ENCODE measurements around the gene PLPP7.

PLPP7 gene

GRCh38 chr9:131280660-131281059 is 8.9 kb upstream of the PLPP7 start:
- no peak for TF ChIP-seq CTCF (IDR thresholded peaks at IDR 0.05; ENCODE audit: control extremely low read depth, extremely low read depth, low read depth, missing control alignments)
- no peak for DNase-seq (ENCODE audit: extremely low spot score)
- POLR2A ChIA-PET: interaction anchor here (0.5 kb wide), 1 partner anchor 1040 kb away, joined by 3 read pairs; no protein-coding TSS in a partner anchor
- CTCF ChIA-PET: interaction anchor here (2.9 kb wide), 1 partner anchor 8 kb away, joined by 10 read pairs; the partner anchor contains the start of gene PLPP7

- POLR2A ChIA-PET: no interaction called here
- DNase-seq (ENCODE audit: extremely low spot score): no peak
- no peak for TF ChIP-seq CTCF (IDR thresholded peaks at IDR 0.05; ENCODE audit: control extremely low read depth, extremely low read depth, low read depth, missing control alignments)
- CTCF ChIA-PET: no interaction called here
Observed at GRCh38 chr9:131281119-131281965, 8.2 kb upstream of the PLPP7 start.

- TF ChIP-seq CTCF (IDR thresholded peaks at IDR 0.05; ENCODE audit: control extremely low read depth, extremely low read depth, low read depth, missing control alignments): no peak
- DNase-seq (ENCODE audit: extremely low spot score): no peak
- ChIA-PET CTCF (no interaction called here), POLR2A (no interaction called here)
Observed at GRCh38 chr9:131282175-131282574, 7.3 kb upstream of the PLPP7 start.

GRCh38 chr9:131282688-131283422 is 6.7 kb upstream of the PLPP7 start:
- TF ChIP-seq CTCF (IDR thresholded peaks at IDR 0.05; ENCODE audit: control extremely low read depth, extremely low read depth, low read depth, missing control alignments): no peak
- ChIA-PET CTCF (interaction anchor here (1.0 to 1.6 kb wide), 2 partner anchors 8 to 32 kb away, joined by 3 to 4 read pairs; no protein-coding TSS in a partner anchor), POLR2A (no interaction called here)
- DNase-seq (ENCODE audit: extremely low spot score): no peak

GRCh38 chr9:131284856-131285255 is 4.7 kb upstream of the PLPP7 start:
- CTCF ChIA-PET: interaction anchor here (1.2 to 1.5 kb wide), 3 partner anchors 11 to 65 kb away, joined by 3 to 4 read pairs (median 3); no protein-coding TSS in a partner anchor
- POLR2A ChIA-PET: no interaction called here
- no peak for DNase-seq (ENCODE audit: extremely low spot score)
- TF ChIP-seq CTCF (IDR thresholded peaks at IDR 0.05; ENCODE audit: control extremely low read depth, extremely low read depth, low read depth, missing control alignments): no peak

GRCh38 chr9:131287359-131287758 is 2.2 kb upstream of the PLPP7 start:
- TF ChIP-seq CTCF (IDR thresholded peaks at IDR 0.05; ENCODE audit: control extremely low read depth, extremely low read depth, low read depth, missing control alignments): no peak
- POLR2A ChIA-PET: no interaction called here
- no peak for DNase-seq (ENCODE audit: extremely low spot score)
- CTCF ChIA-PET: interaction anchor here (0.9 kb wide), 1 partner anchor 13 kb away, joined by 3 read pairs; no protein-coding TSS in a partner anchor

All from GM10248 (cell line).